Pulmonary artery endothelial cell (primary cell): ENCODE measurements around the gene CEP78. TPM values are rescaled to one million over a fixed set of nuclear protein-coding genes. Genes with fewer than 3 reads are reported as not detected.
A peak's percentile ranks its signal among the peaks of the same experiment; 100 is the strongest.
"Not testable (repeated sequence)": the region's sequence is repeated elsewhere in the genome, so short reads cannot be mapped to it uniquely, and the experiment has no call there.

Source experiments
- DNase-seq: peaks from one replicate; pipeline ENCODE4 v3.0.0-alpha.2; 2011; ENCODE audit warnings: low read depth, low spot score
- total RNA-seq: library from RNA; depleted of rRNA; stranded (reverse); fragments of >200 nt; gene quantifications from 2 replicates; pipeline ENCODE4 v1.2.3, GENCODE V29; 2014

CEP78 gene
- total RNA-seq, result 19.3 and 40.2 TPM in 2 replicates

- peak; percentile 84 for DNase-seq
Observed at GRCh38 chr9:78235762-78236550, at the start of gene CEP78. Gene CEP78, plus strand, starts transcription at chr9:78236075. Its CDS starts 276 bp downstream, at chr9:78236351.

GRCh38 chr9:78187763-78188484, 48.0 kb upstream of the CEP78 start:
- no peak for DNase-seq

DNA sequence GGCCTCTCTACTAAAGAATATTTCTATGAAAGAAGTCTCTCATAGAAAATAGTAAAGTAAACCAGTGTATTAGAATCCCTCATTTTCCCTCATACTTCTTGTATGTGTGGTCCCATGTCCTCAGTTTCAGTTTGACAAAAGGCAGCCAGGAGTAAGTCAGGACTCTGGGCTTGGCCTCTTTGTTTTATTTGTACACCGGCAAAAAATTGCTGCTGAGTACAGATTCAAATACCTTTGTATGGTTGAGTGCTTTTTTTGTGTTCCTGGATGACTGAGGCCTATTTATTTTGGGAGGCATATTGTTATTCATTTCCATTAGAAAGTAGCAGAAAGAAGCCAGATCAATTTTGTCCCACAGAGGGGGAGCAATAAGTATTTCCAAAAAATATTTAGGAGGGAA, 47.3 kb upstream of the CEP78 start:
- DNase-seq, result no peak

DNA sequence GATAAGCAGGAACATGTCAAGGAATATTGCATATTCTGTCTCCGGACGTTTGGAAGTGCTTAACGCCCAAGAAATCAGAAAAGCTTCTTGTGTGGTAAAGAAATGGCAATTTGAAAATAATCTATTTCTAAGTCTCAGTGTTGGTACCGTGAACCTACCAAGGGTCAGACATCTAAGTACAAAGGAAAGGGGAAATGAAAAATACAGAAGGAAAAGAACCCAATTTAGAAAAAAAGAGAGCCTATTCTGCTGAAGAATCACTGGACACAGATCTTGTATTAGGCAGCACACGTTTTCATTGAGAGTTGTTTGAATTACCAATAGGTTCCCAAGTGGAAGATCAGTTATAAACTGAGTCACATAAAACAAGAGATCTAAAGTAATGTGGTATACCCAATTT, 46.9 kb upstream of the CEP78 start:
- no peak for DNase-seq

GRCh38 chr9:78189461-78189860, 46.4 kb upstream of the CEP78 start:
- DNase-seq, result no peak

- no peak for DNase-seq
Observed at GRCh38 chr9:78191931-78192330, 43.9 kb upstream of the CEP78 start.

- no peak for DNase-seq
Observed at GRCh38 chr9:78196258-78196657, 39.6 kb upstream of the CEP78 start.

DNA sequence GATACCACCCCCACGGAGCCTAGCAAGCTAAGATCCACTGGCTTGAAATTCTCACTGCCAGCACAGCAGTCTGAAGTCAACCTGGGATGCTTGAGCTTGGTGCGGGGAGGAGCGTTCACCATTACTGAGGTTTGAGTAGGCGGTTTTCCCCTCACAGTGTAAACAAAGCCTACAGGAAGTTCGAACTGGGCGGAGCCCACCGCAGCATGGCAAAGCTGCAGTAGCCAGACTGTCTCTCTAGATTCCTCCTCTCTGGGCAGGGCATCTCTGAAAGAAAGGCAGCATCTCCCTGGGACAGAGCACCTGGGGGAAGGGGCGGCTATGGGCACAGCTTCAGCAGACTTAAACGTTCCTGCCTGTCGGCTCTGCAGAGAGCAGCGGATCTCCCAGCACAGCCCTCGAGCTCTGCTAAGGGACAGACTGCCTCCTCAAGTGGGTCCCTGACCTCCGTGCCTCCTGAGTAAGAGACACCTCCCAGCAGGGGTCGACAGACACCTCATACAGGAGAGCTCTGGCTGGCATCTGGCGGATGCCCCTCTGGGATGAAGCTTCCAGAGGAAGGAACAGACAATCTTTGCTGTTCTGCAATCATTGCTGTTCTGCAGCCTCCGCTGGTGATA, 34.6 kb upstream of the CEP78 start:
- not testable (repeated sequence) for DNase-seq

DNA sequence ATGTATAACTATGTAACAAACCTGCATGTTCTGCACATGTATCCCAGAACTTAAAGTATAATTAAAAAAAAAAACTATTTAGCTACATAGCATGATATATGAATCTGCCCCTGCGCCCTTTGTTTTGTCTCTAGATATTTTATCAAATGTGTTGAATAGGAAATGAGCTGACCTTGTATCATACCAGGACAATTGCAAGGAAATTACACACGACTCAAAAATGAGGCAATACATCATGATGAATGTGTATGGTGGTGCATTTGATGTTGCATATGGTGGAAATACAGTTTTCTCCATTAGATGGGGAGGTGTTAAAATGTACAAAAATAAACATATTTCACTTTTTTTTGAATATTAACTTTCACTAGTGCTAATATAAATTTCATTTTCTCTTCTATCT, 28.6 kb upstream of the CEP78 start:
- DNase-seq, result peak; percentile 82

DNA sequence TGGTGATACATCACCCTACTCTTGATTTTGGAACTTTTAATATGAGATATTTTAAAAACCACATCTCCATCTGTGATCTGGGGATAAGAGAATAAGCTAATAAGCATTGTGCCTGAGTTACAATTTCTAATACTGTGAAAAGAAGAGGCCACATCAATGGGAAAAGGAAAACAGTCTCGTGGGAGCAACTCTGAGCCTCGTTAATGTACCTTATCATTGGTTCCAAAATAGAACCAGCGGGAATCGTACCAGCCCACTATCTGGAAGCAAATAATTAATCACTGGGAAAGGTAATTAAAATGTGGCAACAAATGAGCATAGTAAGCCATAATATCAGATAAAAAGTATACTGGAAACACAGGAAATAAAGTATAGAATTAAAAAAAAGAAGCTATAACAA, 28.0 kb upstream of the CEP78 start:
- no peak for DNase-seq

DNA sequence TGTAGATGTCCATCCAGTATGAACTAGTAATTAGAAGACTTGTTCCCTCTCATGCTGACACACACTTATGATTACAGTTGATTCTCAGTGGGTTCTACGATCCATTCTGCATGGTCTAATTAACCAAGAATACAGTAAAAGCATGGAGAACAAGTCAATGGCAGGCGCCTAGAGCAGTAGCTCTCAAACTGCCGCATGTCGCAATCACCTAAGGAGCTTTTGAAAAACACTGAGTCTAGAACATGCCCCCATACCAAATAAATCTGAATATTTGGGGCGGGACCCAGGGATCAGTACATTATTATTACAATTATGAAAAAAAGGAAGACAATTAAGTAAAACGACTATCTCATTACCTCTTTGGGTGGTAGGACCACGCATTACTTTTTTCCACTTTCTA, 26.7 kb upstream of the CEP78 start:
- no peak for DNase-seq

- DNase-seq, result no peak
Observed at GRCh38 chr9:78210841-78211301, 25.0 kb upstream of the CEP78 start.

DNA sequence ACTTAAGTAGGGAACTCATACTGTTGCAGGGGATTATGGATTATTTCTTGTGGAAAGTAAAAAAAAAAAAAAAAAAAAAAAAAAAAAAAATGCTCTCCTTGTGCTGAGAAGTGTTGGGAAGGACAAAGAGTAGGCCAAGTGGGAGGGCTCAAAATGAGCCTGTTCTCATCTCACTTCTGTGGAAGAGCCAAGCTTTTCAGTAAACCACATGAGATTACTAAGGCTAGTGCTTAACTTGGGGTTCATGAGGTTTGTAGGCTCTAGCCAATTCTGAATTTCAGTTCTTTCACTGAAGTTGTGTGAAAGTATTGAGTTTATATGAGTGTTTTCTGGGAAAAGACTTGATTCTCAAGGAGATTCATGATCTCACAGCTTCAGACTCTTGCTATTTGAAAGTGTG, 23.0 kb upstream of the CEP78 start:
- DNase-seq, result no peak

DNA sequence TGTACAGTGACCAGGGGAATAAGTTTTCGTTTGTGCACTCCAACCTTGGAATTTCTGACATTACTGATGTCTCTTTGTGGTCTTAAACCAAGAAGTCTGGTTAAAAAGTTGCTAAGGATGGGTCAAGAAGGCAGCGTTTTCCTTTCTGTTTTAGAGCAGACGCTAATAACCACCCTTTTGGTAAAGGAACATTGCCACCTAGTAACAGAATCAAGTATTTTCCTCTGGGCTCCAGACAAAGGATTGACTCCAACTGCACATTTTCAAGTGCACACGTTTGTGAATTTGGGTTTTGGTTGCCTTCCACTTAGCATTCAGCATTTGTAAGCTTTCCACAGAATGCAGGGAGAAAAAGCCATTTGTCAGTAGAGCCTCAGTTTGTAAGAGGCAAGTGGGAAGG, 22.2 kb upstream of the CEP78 start:
- peak; percentile 30 for DNase-seq

DNA sequence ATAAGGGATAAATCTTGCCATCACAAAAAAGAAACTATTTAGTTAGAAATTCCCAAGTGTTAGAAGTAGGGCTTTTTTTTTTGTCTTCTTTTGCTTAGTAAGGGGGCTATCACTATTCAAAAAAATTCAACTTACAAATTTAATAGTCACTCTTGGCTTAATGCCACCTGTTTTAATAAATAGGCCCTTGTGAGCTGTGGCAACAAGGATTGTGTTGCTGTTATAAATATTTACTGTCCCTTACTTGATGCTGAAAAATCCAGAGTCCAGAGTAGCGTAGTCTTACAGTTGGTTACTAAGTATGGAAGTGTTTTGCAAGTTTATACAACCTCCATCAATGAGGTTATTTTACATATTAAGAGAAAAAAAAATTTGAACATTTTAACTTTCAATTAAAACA, 21.4 kb upstream of the CEP78 start:
- DNase-seq, result no peak

GRCh38 chr9:78215706-78216105, 20.2 kb upstream of the CEP78 start:
- DNase-seq, result no peak

- no peak for DNase-seq
Observed at GRCh38 chr9:78218890-78219289, 17.0 kb upstream of the CEP78 start.

GRCh38 chr9:78221425-78221824, 14.4 kb upstream of the CEP78 start:
- DNase-seq, result no peak

- DNase-seq, result not testable (repeated sequence)
Observed at GRCh38 chr9:78221841-78222240, 14.0 kb upstream of the CEP78 start.

GRCh38 chr9:78230761-78231160, 5.1 kb upstream of the CEP78 start:
- no peak for DNase-seq

GRCh38 chr9:78232471-78232870, 3.4 kb upstream of the CEP78 start:
- DNase-seq, result not testable (repeated sequence)

- no peak for DNase-seq
Observed at GRCh38 chr9:78234810-78235209, 1.1 kb upstream of the CEP78 start.
